GM19239 (cell line): ENCODE measurements around the gene PGC.

Source experiments
- DNase-seq: peaks from one replicate; pipeline ENCODE4 v3.0.0; 2011; ENCODE audit warnings: low spot score; ENCODE audit not compliant: insufficient read length
- FAIRE-seq: peaks from 2 replicates; lab custom pipeline; 2011; peaks lifted over from hg19 to GRCh38; lab: Jason Lieb, UNC

The PGC gene

GRCh38 chr6:41702771-41703494 is 44.3 kb downstream of the PGC start:
- no peak for DNase-seq
- FAIRE-seq, result no peak

DNA sequence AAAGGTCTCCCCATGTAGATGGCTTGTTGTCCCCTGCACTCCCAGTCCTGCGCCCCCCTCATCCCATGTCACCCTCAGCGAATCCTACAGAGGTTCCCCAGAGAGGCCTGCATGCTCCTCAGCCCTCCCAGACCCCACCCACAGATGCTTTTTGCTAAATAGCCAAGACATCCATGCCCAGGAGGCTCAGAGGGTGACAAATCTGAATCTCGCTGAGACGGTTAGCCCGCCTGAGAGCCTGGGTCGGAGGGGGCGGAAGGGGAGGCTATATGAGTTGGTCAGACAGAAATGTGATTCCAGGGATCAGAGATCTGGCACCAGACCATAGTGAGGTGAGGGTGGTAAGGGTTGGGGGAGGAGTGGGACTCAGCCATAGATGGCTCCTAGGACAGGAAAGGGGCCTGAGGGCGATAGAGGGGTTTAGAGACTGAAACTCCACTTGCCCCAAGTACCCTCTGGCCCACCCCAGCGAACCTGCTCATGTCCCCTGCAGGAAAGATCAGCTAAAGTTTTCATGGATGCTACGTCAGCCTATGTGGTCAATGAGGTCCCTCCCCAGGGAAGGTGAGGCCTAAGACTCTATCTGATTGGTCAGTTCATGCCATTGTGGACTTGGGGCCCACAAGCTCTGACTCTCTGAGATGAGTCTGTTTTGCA is 45.0 kb downstream of the PGC start:
- DNase-seq (no peak), FAIRE-seq (no peak)

GRCh38 chr6:41700463-41701347 is 46.5 kb downstream of the PGC start:
- FAIRE-seq (no peak), DNase-seq (no peak)

GRCh38 chr6:41699063-41699462 is 48.1 kb downstream of the PGC start:
- FAIRE-seq (no peak), DNase-seq (no peak)

- FAIRE-seq (no peak), DNase-seq (no peak)
Observed at GRCh38 chr6:41697861-41698781, 49.1 kb downstream of the PGC start.

- DNase-seq (no peak), FAIRE-seq (no peak)
Observed at GRCh38 chr6:41696788-41697187, 50.4 kb downstream of the PGC start.

DNA sequence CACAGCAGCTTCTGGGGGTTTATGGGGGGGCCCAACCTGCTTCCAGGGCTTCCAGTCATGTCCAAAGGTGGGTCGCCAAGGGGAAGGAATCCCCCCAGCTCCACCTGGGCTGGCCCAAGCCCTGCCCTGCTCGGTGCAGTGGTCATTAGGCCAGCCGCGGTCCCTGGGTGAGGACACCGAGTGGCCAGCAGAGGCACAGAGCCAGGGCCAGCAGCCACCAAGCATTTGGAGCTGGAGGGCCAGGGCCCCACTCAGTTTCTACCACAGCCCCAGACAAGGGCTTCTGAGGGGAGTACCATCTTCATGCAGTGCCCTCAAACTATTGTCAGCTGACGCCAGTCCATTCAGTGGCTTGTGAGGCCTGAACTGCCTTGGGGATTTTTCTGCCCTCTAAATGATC is 51.4 kb downstream of the PGC start:
- DNase-seq (no peak), FAIRE-seq (no peak)

DNA sequence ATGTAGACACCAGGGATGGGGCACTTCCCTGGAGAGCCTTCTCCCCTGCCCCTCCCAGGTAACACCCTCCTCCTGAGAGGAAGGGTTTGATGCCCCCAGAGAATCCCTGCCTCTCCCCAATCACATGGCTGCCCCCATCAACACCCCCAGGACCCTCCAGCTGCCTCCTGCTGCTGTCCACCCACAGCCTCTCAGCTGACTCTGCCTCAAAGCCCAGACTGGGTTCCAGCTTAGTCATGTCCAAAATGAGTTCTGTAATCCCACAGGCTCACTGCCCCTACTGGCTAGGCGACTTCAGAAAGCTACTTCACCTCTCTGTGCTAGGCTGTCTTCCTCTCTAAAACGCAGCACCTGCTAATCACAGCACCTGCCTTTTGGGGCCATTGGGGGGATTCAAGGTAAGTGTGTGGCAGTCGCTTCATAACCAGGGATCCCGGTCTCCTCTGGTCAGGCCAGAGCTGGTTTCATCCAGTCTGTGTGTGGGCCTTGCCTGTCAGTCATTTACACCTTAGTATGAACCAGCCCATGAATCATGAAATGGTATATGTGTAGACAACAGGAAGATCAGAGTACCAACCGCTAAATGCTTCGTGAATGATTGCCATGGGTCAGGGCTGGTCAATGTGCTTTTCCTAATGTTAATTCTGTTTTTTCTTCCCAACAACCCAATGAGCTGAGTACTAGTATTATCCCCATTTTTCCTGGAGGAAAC is 52.2 kb downstream of the PGC start:
- DNase-seq, result no peak
- no peak for FAIRE-seq

DNA sequence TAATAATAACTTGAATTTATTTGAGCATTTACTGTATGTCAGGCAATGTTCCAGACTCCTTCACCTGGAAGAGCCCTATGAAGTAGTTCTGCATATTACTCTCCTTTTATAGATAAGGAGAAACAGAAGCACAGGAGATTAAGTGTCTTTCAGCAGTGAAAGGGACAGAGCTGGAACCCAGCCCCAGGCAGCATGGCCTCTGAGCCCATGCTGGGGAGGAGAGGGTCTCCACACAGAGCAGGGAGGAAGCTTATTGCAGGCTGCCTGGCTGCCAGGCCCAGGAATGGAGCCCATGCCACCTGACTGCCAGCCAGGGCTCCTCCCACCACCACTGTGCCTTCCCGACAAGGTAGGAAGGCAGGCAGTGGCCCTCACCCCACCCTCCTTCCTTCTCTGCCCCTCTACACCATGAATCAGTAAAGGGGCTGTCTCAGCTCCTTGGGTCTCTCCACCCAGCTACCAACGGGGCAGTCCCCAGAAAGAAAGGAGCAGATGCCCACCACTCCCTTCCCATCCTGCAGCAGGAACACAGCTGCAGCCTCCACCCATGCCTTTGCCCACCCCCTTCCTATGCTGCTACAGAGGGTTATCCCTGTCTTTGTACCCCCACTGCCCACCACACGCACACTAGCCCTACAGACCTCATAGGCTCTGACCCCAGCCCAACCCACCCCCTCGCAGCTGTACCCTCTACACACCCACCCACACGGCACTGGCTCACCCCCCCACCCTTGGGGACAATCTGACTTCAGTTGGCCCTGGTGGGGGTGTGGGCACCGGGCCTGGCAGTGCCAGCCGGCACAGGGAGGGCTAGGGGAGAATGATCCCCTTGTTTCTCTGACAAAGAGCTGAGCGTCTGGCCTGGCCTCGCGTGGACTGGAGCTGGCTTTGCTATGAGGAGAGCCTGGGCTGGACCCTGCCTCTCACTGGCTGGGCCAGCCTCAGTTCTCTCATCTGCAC is 53.6 kb downstream of the PGC start:
- DNase-seq (no peak), FAIRE-seq (no peak)

DNA sequence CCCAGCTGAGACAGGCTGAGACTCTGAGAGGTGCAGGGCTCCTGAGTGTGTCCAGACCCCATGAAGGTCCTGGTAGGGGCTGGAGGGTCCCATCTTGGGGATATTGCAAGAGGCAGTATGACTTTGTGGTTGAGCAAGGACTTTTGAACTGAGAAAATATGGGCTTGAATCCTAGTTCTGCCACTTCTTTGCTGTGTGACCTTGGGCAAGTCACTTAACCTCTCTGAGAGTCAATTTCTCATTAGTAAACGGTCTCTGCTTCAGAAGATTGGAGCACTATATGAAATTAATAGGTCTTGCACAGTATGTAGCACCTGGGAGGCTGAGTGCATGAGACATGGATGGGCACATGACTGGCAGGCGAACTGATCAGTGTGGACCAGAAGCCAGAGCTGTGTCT is 54.5 kb downstream of the PGC start:
- DNase-seq (no peak), FAIRE-seq (no peak)

GRCh38 chr6:41692080-41692675 is 55.0 kb downstream of the PGC start:
- FAIRE-seq (no peak), DNase-seq (no peak)

DNA sequence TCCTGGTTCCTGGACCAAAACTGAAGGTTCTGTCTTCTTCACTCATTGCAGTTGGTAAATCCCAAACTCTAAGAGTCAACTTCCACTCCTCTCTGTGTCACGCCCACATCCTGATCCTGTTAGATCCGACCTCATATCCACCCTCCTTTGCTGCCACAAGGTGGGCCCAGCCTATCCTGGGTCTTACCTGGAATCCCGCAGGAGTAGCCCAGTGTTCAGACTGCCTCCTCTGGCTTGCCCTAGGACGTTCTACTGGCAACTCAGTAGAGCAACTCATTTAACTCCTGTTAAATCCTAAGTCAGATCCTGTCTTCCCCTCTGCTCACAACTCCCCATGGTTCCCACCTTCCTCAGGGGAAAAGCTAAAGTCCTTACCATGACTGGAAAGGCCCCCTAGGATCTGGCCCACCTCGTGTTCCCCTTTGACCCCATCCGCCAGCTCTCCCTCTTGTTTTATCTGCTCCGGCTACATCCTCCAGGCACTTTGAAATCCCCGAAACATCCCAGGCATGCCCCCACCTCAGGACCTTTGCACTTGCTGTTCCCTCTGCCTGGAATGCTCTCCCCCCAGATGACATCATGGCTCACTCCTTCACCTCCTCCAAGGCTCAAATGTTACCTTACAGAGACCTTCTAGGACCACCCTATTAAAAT is 55.6 kb downstream of the PGC start:
- DNase-seq (no peak), FAIRE-seq (no peak)

DNA sequence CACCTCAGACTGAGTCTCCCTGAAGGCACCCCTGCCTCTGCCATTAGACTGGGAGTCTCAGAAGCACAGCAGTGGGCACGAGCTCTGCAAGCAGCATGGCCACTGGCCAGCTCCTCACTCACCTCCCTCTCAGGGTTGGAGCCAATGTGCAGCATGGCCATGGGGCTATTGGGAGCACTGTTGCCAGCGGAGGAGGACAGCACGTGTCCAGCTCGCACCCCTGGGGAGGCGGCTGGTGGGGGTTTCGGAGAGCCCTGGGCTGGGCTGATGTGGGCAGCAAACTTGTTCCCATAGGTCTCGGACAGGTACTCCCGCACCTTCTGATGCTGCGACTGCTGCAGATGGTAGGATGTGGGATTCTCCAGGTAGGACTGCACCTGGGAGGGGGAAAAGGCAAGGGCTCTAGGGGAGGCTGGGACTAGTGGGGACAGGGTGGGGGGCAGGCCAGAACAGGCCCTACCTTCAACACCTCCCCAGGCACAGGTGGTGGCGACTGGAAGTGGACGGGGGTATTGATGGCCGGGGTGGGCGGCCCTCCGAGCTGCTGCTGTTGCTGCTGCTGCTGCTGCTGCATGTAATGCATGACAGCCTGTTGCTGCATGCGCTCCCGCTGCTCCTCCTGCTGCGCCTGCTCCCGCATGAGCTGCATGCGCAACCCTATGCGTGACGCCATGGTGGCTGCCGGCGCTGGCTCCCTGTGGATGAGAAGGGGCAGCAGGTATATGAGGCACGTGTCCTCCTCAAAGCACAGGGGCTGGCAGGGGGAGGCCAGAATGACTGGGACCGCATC is 56.5 kb downstream of the PGC start:
- FAIRE-seq, result no peak

DNA sequence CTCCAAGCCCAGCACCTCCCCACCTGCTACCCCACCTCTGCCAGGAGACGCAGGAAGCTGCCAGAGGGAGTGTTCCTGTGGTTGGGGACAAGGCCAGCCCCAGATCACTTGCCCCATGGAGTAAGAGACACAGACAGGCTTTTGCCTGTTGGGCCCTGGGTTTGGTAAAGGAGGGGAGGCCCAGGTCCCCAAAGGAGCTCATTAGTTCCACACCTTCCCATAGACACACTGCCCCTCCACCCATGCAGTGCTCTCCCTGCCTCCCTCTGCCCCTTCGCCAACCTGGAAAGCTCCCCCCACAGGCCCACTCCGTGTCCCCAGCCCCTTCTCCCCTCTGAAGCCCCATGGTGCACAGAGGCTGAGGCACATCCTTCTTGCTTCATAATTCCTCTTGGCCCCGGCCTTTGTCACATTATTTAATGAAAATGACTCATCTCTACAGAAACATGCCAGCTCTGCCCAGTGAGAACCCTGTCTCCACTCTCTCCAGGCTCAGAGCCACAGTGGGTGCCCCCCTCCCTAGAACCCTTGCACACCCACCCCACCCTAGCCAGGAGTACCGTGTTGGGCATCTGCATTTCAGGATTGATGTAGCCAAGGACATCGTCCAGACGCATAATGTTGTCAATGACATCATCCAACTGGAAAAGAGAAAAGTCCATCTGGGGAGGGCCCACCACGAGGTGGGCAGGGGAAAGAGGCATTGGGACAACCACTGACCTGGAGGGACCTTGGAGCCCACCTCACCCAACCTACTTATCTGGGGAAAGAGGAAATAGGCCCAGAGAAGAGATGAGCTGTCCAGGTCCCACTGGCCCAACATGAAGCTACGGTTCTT is 57.8 kb downstream of the PGC start:
- no peak for FAIRE-seq
- DNase-seq, result no peak

More for the DNA sequence above, 56.5 kb downstream of the PGC start:
- DNase-seq, result no peak

- no peak for FAIRE-seq
Observed at GRCh38 chr6:41688256-41688965, 58.8 kb downstream of the PGC start.

More at GRCh38 chr6:41688256-41688965, 58.8 kb downstream of the PGC start:
- no peak for DNase-seq
